OCI-LY7 (cell line): ENCODE data around the gene UBA7. TPM values are rescaled to one million over a fixed set of nuclear protein-coding genes. Genes with fewer than 3 reads are reported as not detected.

Experiments used
- BruUV-seq: library from RNA; stranded (reverse); fragments of 400-500 nt; replicated peaks from 2 replicates; lab custom pipeline; 2021; lab: Mats Ljungman, UMichigan
- CTCF ChIA-PET: fragments of 300-600 bp; sonication (Branson Sonifier 250); formaldehyde crosslinking; loops from one replicate; lab custom pipeline; 2022; ENCODE audit warnings: antibody characterized with exemption; ENCODE audit not compliant: unreplicated experiment; lab: Charles Lee
- POLR2A ChIA-PET: fragments of 300-600 bp; sonication (Branson Sonifier 250); formaldehyde crosslinking; loops from one replicate; lab custom pipeline; 2022; ENCODE audit warnings: antibody characterized with exemption; lab: Charles Lee
- DNase-seq: peaks from one replicate; pipeline ENCODE4 v3.0.0-alpha.2; 2015; ENCODE audit warnings: low spot score
- H2AFZ ChIP-seq: fragments of 200-600 bp; sonication (generic), shearing (Covaris generic); 2 replicates; pipeline ENCODE4 v1.6.1; 2014; ENCODE audit warnings: mild to moderate bottlenecking, antibody characterized with exemption, low read length, moderate library complexity
- H3K27ac ChIP-seq: fragments of 200-600 bp; sonication (generic); 2 replicates; pipeline ENCODE4 v1.5.1; 2014; ENCODE audit warnings: mixed run types, low read depth, mild to moderate bottlenecking, moderate library complexity, low read length, inconsistent platforms; ENCODE audit not compliant: poor library complexity, severe bottlenecking
- H3K36me3 ChIP-seq: fragments of 200-600 bp; sonication (generic); 2 replicates; pipeline ENCODE4 v1.6.1; 2014; ENCODE audit warnings: mild to moderate bottlenecking, antibody characterized with exemption, low read length, moderate library complexity, mixed read lengths; ENCODE audit not compliant: insufficient read depth
- H3K4me1 ChIP-seq: fragments of 200-600 bp; sonication (generic); 2 replicates; pipeline ENCODE4 v1.5.1; 2014; ENCODE audit warnings: mild to moderate bottlenecking, low read length; ENCODE audit not compliant: insufficient read depth, poor library complexity, severe bottlenecking
- H3K4me2 ChIP-seq: fragments of 200-600 bp; sonication (generic); 2 replicates; pipeline ENCODE4 v1.6.1; 2014; ENCODE audit warnings: mild to moderate bottlenecking, low read length
- H3K4me3 ChIP-seq: fragments of 200-600 bp; sonication (generic); 2 replicates; pipeline ENCODE4 v1.5.1; 2014; ENCODE audit warnings: mild to moderate bottlenecking, low read depth, low read length; ENCODE audit not compliant: poor library complexity, severe bottlenecking
- H3K79me2 ChIP-seq: fragments of 200-600 bp; sonication (generic); 2 replicates; pipeline ENCODE4 v1.6.1; 2016; ENCODE audit warnings: low read depth, mild to moderate bottlenecking, low read length, moderate library complexity, mixed read lengths; ENCODE audit not compliant: insufficient read depth
- H3K9me2 ChIP-seq: fragments of 200-600 bp; sonication (generic); 2 replicates; pipeline ENCODE4 v1.6.1; 2016; ENCODE audit warnings: mild to moderate bottlenecking, low read length, mixed read lengths; ENCODE audit not compliant: insufficient read depth
- H3K9me3 ChIP-seq: fragments of 200-600 bp; sonication (generic); 2 replicates; pipeline ENCODE4 v1.6.1; 2014; ENCODE audit warnings: mild to moderate bottlenecking, mixed run types, low read length, mixed read lengths
- H4K20me1 ChIP-seq: fragments of 200-600 bp; sonication (generic); 2 replicates; pipeline ENCODE4 v1.6.1; 2014; ENCODE audit warnings: mild to moderate bottlenecking, antibody characterized with exemption, low read length, moderate library complexity, mixed read lengths; ENCODE audit not compliant: insufficient read depth
- CTCF ChIP-seq: fragments of 200-600 bp; sonication (generic); conservative IDR thresholded peaks from 2 replicates; pipeline ENCODE4 v1.5.1; 2014; ENCODE audit warnings: mild to moderate bottlenecking, antibody characterized with exemption, low read length, moderate library complexity, mixed read lengths
- EZH2phosphoT487 ChIP-seq: fragments of 200-600 bp; sonication (generic); IDR thresholded peaks from 2 replicates; pipeline ENCODE4 v1.6.1; 2018; ENCODE audit warnings: low read depth, borderline replicate concordance, mild to moderate bottlenecking, mixed run types, antibody characterized with exemption, low read length, moderate library complexity, mixed read lengths
- intact Hi-C: fragments of 100-400 bp; cut with micrococcal nuclease; formaldehyde crosslinking; loops from one replicate; pipeline ENCODE4 v1.10.0; 2022; ENCODE audit not compliant: unreplicated experiment
- total RNA-seq, 2 experiments: library from RNA; depleted of rRNA in 1 of 2; stranded (reverse); fragments of >200 nt in 1 of 2; shearing (Covaris generic) in 1 of 2; gene quantifications; 2 replicates each; pipeline ENCODE4 v1.2.3, GENCODE V29; 2014 to 2022

UBA7 gene
- total RNA-seq, 2 experiments from 2014 or later: 14.2 to 18.1 TPM

- no TSS peak for BruUV-seq
- no peak overlapping the region for H3K4me2 ChIP-seq
- CTCF ChIA-PET: no interaction called here
- H3K27ac ChIP-seq: no peak overlapping the region
- peaks cover 7% of the 10 kb centered on the region for H3K36me3 ChIP-seq
- no peaks in the 10 kb centered on the region for H3K9me3 ChIP-seq
- no peak for DNase-seq
- no peaks in the 10 kb centered on the region for H3K9me2 ChIP-seq
- TF ChIP-seq CTCF (no peak), EZH2phosphoT487 (no peak)
- H3K79me2 ChIP-seq: peaks cover 6% of the 10 kb centered on the region; the same call in 1 of the 2 replicates
- no peaks in the 10 kb centered on the region for H3K4me1 ChIP-seq
- H4K20me1 ChIP-seq: no peaks in the 10 kb centered on the region
- intact Hi-C loops: no loop called here
- H3K4me3 ChIP-seq: no peak overlapping the region
- POLR2A ChIA-PET: no interaction called here
- no peak overlapping the region for H2AFZ ChIP-seq
Measured at GRCh38 chr3:49761661-49762060, 52.1 kb downstream of the UBA7 start.

- intact Hi-C loops: no loop called here
- Histone ChIP-seq H3K27ac (no peak overlapping the region), H3K4me3 (no peak overlapping the region), H3K79me2 (peaks cover 12% of the 10 kb centered on the region; the same call in 1 of the 2 replicates), H3K9me2 (no peaks in the 10 kb centered on the region), H3K36me3 (peaks cover 4% of the 10 kb centered on the region), H2AFZ (no peak overlapping the region), H4K20me1 (no peaks in the 10 kb centered on the region), H3K4me2 (no peak overlapping the region), H3K4me1 (no peaks in the 10 kb centered on the region), H3K9me3 (no peaks in the 10 kb centered on the region)
- CTCF ChIA-PET: no interaction called here
- POLR2A ChIA-PET: interaction anchor here (0.7 kb wide), 1 partner anchor 15 kb away, joined by 3 read pairs; no protein-coding TSS in a partner anchor
- BruUV-seq: no TSS peak
- DNase-seq: no peak
- no peak for TF ChIP-seq CTCF
- no peak for TF ChIP-seq EZH2phosphoT487
Measured at GRCh38 chr3:49759226-49759625, 54.5 kb downstream of the UBA7 start.

GRCh38 chr3:49757197-49757596, 56.6 kb downstream of the UBA7 start:
- no peak overlapping the region for H3K4me3 ChIP-seq
- peaks cover 9% of the 10 kb centered on the region; the same call in 1 of the 2 replicates for H3K79me2 ChIP-seq
- no peak for TF ChIP-seq EZH2phosphoT487
- no peak for TF ChIP-seq CTCF
- no peak for DNase-seq
- CTCF ChIA-PET: no interaction called here
- POLR2A ChIA-PET: interaction anchor here (0.7 kb wide), 1 partner anchor 128 kb away, joined by 3 read pairs; no protein-coding TSS in a partner anchor
- peaks cover 4% of the 10 kb centered on the region; the same call in 1 of the 2 replicates for H3K36me3 ChIP-seq
- no peaks in the 10 kb centered on the region for H3K4me1 ChIP-seq
- no peak overlapping the region for H3K27ac ChIP-seq
- no peaks in the 10 kb centered on the region for H3K9me3 ChIP-seq
- H3K9me2 ChIP-seq: no peaks in the 10 kb centered on the region
- H3K4me2 ChIP-seq: no peak overlapping the region
- H2AFZ ChIP-seq: no peak overlapping the region
- H4K20me1 ChIP-seq: no peaks in the 10 kb centered on the region
- intact Hi-C loops: no loop called here
- BruUV-seq: no TSS peak
